Measurements from ENCODE around the gene XXYLT1.

DNA sequence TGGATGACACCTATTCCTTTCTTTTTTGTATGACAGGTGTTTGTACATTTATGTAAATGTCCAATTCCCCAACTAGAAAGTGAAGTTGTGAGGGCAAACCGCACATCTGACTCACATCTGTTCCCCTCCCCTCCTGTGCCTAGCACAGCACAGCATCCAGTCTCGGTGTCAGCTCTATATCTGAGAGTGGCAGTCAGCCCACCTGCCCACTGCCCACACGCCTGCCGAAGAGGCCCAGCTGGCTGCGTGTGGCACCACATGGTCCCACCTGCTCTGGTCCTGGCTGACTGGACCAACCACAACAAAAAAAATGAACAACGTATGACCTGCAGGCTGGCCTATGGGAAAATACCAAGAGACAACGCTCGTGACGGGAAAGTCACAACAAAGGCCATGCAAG is 62.8 kb downstream of the XXYLT1 start:
- no peak for TF ChIP-seq ZNF124 (CRISPR knock-in tag; IDR thresholded peaks at IDR 0.05)
- TF ChIP-seq, protein P1, sequence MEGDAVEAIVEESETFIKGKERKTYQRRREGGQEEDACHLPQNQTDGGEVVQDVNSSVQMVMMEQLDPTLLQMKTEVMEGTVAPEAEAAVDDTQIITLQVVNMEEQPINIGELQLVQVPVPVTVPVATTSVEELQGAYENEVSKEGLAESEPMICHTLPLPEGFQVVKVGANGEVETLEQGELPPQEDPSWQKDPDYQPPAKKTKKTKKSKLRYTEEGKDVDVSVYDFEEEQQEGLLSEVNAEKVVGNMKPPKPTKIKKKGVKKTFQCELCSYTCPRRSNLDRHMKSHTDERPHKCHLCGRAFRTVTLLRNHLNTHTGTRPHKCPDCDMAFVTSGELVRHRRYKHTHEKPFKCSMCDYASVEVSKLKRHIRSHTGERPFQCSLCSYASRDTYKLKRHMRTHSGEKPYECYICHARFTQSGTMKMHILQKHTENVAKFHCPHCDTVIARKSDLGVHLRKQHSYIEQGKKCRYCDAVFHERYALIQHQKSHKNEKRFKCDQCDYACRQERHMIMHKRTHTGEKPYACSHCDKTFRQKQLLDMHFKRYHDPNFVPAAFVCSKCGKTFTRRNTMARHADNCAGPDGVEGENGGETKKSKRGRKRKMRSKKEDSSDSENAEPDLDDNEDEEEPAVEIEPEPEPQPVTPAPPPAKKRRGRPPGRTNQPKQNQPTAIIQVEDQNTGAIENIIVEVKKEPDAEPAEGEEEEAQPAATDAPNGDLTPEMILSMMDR (IDR thresholded peaks at IDR 0.05 in 2 of 3, conservative IDR thresholded peaks at IDR 0.05 in 1 of 3; ENCODE audit: insufficient read depth in 2 of 3, low read depth in 1 of 3, low read length in 3 of 3), result no peak

Data from K562 (cell line).